ACC112 (cell line): ENCODE results near the gene NTPCR.
"Not testable (repeated sequence)": the region's sequence is repeated elsewhere in the genome, so short reads cannot be mapped to it uniquely, and the experiment has no call there.

Experiments
- H2AFZ ChIP-seq: fragments of 200-600 bp; sonication (generic); one replicate; pipeline ENCODE4 v1.6.0; 2017; ENCODE audit warnings: antibody characterized with exemption, low read length; ENCODE audit not compliant: unreplicated experiment
- H3K27ac ChIP-seq: fragments of 200-600 bp; sonication (generic); 2 replicates; pipeline ENCODE4 v1.5.1; 2014; ENCODE audit warnings: low read depth, mild to moderate bottlenecking, antibody characterized with exemption, low read length, moderate library complexity
- H3K27me3 ChIP-seq: fragments of 200-600 bp; sonication (generic); 2 replicates; pipeline ENCODE4 v1.6.1; 2014; ENCODE audit warnings: mild to moderate bottlenecking, antibody characterized with exemption, low read length, moderate library complexity, mixed read lengths; ENCODE audit not compliant: insufficient read depth
- H3K36me3 ChIP-seq: fragments of 200-600 bp; sonication (generic); 2 replicates; pipeline ENCODE4 v1.6.1; 2016; ENCODE audit warnings: mild to moderate bottlenecking, antibody characterized with exemption, low read length, moderate library complexity, mixed read lengths; ENCODE audit not compliant: insufficient read depth
- H3K4me1 ChIP-seq: fragments of 200-600 bp; sonication (generic); one replicate; pipeline ENCODE4 v1.6.1; 2016; ENCODE audit warnings: low read length, mixed read lengths; ENCODE audit not compliant: insufficient read depth, unreplicated experiment, control insufficient read depth
- H3K4me3 ChIP-seq: fragments of 200-600 bp; sonication (generic); 2 replicates; pipeline ENCODE4 v1.5.1; 2014; ENCODE audit warnings: mild to moderate bottlenecking, low read depth, low read length
- H3K79me2 ChIP-seq: fragments of 200-600 bp; sonication (generic); one replicate; pipeline ENCODE4 v1.6.0; 2016; ENCODE audit warnings: low read length; ENCODE audit not compliant: control insufficient read depth, unreplicated experiment, insufficient read depth

NTPCR gene

DNA sequence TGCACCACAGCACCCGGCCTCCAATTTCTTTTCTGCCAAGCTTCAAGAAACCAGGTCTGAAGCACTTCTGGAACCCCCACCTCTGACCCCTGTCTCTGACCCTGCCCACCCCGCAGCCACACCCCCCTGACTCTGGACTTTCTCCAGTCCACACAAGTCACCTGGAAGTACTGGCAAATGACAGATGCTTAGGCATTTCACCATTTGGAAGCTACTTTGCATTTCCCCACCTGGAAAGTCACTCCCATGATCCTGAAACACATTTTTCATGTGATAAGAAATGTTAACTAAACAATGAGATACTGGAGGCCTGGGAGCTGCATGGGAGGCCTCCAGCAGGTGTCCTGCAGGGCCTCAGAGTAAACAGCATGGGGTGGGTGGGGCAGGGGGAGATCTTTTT is 45.7 kb downstream of the NTPCR start:
- H3K27me3 ChIP-seq = no peaks in the 10 kb centered on the region
- no peak overlapping the region for H2AFZ ChIP-seq
- H3K79me2 ChIP-seq = no peaks in the 10 kb centered on the region
- no peaks in the 10 kb centered on the region for H3K4me1 ChIP-seq
- no peak overlapping the region for H3K4me3 ChIP-seq
- H3K27ac ChIP-seq = no peak overlapping the region
- 0 out of 2 replicates have a peak, but pooled peaks cover 4% of the 10 kb centered on the region for H3K36me3 ChIP-seq

DNA sequence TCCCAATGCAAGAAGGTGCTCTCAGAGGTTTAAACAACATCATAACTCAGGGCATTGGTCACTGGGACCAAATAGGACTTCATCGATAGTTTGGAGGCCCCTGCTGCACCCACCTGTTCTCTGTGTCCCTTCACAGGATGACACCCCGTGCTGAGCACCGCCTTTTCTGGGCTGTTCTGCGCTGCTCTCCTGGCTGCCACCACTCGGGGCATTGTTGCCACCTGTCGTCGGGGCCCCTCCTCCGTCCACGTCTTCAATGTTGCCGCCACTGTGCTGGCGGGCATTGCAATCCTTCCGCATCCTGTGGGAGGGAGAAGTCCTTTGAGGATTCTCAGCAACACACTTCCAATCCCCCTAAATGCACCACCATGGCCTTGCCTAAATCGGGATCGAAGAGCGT is 47.7 kb downstream of the NTPCR start:
- no peak overlapping the region for H3K4me3 ChIP-seq
- H3K36me3 ChIP-seq = 0 out of 2 replicates have a peak, but pooled peaks cover 4% of the 10 kb centered on the region
- H3K27me3 ChIP-seq = no peaks in the 10 kb centered on the region
- H3K27ac ChIP-seq = no peak overlapping the region
- no peak overlapping the region for H2AFZ ChIP-seq
- no peaks in the 10 kb centered on the region for H3K4me1 ChIP-seq
- no peaks in the 10 kb centered on the region for H3K79me2 ChIP-seq

DNA sequence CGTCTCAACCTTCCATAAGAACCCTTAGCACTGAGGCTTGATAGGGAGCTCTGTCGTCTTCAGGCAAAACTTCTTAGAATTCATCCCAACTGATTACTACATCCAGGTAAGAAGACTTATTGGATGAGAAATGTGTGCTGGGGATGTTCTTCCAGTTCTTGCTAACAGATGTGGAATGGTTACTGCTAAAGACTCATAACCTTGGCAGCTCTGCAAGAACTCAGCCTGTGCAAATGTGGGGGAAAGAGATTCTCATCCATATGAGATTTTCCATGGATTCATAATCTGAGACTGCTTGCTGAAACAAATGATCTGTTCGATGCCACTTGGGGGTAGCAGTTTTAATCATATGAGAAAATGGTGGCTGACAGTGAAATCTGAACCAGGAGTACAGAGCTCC is 48.2 kb downstream of the NTPCR start:
- H3K27me3 ChIP-seq = no peaks in the 10 kb centered on the region
- no peaks in the 10 kb centered on the region for H3K4me1 ChIP-seq
- 0 out of 2 replicates have a peak, but pooled peaks cover 4% of the 10 kb centered on the region for H3K36me3 ChIP-seq
- no peak overlapping the region for H3K4me3 ChIP-seq
- no peaks in the 10 kb centered on the region for H3K79me2 ChIP-seq
- H3K27ac ChIP-seq = no peak overlapping the region
- H2AFZ ChIP-seq = no peak overlapping the region

DNA sequence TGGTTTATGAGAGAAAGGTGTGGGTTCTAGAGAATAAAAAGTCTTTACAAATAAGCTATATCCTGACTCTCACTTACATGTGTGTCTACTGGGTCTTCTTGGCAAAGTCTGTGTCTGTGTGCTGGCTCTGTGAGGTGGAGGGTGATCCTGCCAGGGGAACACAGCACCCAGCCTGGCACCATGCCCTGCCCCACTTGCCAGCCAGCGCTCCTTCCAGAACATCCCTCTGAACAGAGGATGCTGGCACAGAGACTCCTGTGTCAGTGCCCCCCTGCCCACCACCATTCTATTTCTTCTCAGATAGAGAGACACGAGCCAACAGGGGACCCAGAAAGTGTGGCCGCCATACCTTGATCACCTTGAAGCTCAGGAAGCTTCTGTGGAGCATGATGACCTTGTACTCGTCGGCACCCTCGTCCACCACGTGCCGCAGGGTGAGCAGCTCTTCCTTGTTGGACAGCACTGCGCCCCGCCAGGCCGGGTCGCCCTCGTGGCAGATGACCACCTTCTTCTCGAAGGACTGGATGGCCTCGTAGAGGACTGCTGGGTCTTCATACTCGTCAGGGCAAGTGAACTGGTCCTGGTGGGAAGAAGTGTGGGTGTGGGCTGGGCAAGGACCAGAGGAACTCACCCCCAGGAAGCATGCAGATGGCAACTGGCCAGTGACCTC is 49.7 kb downstream of the NTPCR start:
- H3K36me3 ChIP-seq = 0 out of 2 replicates have a peak, but pooled peaks cover under 1% of the 10 kb centered on the region
- no peaks in the 10 kb centered on the region for H3K4me1 ChIP-seq
- no peaks in the 10 kb centered on the region for H3K79me2 ChIP-seq
- H3K4me3 ChIP-seq = no peak overlapping the region
- no peaks in the 10 kb centered on the region for H3K27me3 ChIP-seq
- H3K27ac ChIP-seq = no peak overlapping the region
- H2AFZ ChIP-seq = no peak overlapping the region

DNA sequence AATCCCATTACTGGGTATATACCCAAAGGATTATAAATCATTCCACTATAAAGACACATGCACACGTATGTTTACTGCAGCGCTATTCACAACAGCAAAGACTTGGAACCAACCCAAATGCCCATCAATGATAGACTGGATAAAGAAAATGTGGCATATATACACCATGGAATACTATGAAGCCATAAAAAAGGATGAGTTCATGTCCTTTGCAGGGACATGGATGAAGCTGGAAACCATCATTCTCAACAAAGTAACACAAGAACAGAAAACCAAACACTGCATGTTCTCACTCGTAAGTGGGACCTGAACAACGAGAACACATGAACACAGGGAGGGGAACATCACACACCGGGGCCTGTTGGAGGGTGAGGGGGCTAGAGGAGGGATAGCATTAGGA is 53.2 kb downstream of the NTPCR start:
- not testable (repeated sequence) for H3K4me3 ChIP-seq, H3K36me3 ChIP-seq, H3K27ac ChIP-seq, H2AFZ ChIP-seq, H3K79me2 ChIP-seq, H3K27me3 ChIP-seq, H3K4me1 ChIP-seq

DNA sequence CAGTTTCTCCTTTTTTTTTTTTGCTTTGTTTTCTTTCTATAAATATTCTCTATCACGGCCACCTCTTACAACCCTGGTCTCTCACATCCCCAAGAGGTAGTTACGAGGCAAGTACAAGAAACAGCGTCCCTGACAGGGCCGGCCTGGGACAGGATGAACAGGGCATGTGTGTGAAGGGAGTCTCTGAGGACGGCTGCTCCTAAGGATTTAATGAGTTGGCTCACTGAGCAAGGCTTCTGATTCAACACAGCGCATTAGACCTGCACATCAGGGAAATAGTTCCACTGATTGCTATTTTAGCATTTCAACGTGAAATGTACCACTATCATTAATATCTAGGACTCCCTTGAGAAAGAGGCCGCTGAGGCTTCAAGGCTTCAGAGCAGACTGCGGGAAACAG is 54.0 kb downstream of the NTPCR start:
- Histone ChIP-seq H3K4me3 (no peak overlapping the region), H3K4me1 (no peaks in the 10 kb centered on the region), H3K79me2 (no peaks in the 10 kb centered on the region), H2AFZ (no peak overlapping the region), H3K36me3 (no peaks in the 10 kb centered on the region), H3K27me3 (no peaks in the 10 kb centered on the region), H3K27ac (no peak overlapping the region)

DNA sequence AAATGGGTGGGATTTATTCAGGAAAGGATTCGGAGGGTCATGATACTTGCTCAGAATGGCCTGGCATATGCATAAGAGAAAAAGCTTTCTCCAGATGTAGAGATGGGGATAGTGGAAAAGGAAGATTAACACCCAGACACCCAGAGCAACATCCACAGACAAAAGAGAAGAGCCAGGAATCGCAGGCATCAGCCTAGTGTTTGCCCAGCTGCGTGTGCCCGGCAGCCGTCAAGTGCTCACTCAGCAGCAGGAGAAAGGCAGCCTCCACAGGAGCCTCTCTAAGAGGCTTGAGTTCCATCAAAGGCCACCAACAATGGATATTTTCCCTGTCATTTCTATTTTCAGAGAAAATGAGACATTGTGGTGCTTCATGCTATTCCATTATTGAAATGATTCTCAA is 54.7 kb downstream of the NTPCR start:
- H3K4me3 ChIP-seq = no peak overlapping the region
- H2AFZ ChIP-seq = no peak overlapping the region
- H3K36me3 ChIP-seq = no peaks in the 10 kb centered on the region

DNA sequence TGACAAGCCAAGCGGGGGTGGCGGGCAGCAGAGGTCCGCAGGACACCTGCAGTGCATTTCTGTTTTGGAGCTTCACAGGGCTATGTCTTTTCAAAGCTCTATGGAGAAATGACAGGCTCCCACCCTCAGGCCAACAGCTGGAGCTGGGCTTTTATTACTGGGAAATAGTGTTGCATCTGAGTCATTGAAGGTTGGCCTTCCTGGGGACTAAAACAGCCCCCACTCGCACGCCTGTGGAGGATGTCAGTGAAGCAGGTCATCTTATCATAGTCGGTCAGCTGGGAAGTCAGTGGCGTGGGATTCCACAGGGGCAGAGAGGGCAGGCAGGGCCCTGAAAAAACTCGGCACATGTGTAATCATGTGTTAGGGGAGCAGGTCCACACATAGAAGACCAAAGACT is 55.3 kb downstream of the NTPCR start:
- no peaks in the 10 kb centered on the region for H3K79me2 ChIP-seq
- H3K4me3 ChIP-seq = no peak overlapping the region
- H3K4me1 ChIP-seq = no peaks in the 10 kb centered on the region
- no peak overlapping the region for H3K27ac ChIP-seq
- no peak overlapping the region for H2AFZ ChIP-seq
- no peaks in the 10 kb centered on the region for H3K36me3 ChIP-seq
- H3K27me3 ChIP-seq = no peaks in the 10 kb centered on the region

More for the DNA sequence above, 54.7 kb downstream of the NTPCR start:
- no peaks in the 10 kb centered on the region for H3K27me3 ChIP-seq
- H3K4me1 ChIP-seq = no peaks in the 10 kb centered on the region
- H3K27ac ChIP-seq = no peak overlapping the region
- H3K79me2 ChIP-seq = no peaks in the 10 kb centered on the region

DNA sequence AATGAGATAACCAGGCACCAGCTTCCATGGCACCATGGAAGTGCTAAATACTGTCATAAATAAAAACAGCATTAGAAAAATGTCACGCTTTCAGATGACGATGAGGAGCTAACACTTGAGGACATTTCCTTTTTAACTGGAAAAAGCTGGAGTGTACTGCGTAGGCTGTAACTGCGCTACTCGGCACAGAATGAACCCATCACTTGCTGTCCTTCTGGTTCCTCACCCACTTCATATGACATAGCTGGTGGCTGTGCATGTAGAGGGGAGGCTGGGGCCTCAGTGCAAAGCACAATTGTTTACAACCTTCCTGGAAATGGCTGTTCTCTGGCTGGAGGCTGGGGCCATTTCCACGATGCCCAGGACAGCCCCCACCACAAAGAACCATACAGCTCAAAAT is 55.7 kb downstream of the NTPCR start:
- H3K36me3 ChIP-seq = no peaks in the 10 kb centered on the region
- H3K79me2 ChIP-seq = no peaks in the 10 kb centered on the region
- no peaks in the 10 kb centered on the region for H3K4me1 ChIP-seq
- no peaks in the 10 kb centered on the region for H3K27me3 ChIP-seq
- H3K4me3 ChIP-seq = no peak overlapping the region
- H3K27ac ChIP-seq = no peak overlapping the region
- H2AFZ ChIP-seq = no peak overlapping the region

DNA sequence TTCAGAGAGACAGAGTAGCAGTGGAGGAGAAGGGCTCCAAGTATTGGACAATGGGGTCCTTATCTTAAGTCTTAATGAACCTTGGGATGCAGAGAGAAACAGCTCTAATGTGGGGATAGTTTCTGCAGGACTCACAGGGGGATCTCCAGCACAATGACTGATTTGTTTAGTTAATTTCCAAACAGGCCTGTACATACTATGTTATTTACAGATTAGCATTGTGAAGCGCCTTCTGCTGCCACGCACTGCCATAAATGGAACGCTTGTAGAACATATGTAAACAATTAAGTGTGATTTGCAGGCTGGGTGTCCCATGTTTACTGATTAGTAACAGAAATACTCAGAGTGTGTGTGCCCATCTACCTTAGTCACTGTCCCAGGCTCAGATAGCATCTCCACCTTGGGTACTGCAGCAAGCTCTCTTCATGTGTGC is 56.1 kb downstream of the NTPCR start:
- Histone ChIP-seq H3K79me2 (no peaks in the 10 kb centered on the region), H2AFZ (no peak overlapping the region), H3K36me3 (no peaks in the 10 kb centered on the region), H3K4me3 (no peak overlapping the region), H3K27ac (no peak overlapping the region), H3K4me1 (no peaks in the 10 kb centered on the region), H3K27me3 (no peaks in the 10 kb centered on the region)

DNA sequence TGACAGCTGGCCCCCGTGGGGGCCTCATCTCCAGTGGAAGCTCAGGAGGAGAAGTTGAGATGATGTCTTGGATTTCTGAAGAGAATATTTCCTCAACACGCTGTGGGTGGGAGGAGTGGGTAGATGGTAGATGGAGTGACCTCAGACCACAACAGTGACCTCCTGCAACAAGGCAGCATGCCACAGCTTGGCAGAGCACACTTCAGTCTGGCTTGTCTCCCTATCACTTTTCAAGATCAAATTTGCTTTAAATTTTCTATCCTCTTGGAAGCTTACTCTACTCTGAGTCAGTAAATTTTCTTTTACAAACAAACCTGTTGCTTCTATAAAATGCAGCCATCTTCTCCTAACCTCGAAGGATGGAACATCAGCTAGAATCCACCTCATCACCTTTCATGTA is 59.7 kb downstream of the NTPCR start:
- H3K79me2 ChIP-seq = no peaks in the 10 kb centered on the region
- no peak overlapping the region for H2AFZ ChIP-seq
- no peaks in the 10 kb centered on the region for H3K36me3 ChIP-seq
- H3K27ac ChIP-seq = no peak overlapping the region
- H3K4me3 ChIP-seq = no peak overlapping the region
- no peaks in the 10 kb centered on the region for H3K27me3 ChIP-seq
- no peaks in the 10 kb centered on the region for H3K4me1 ChIP-seq
